Measurements from ENCODE around the gene PRKAR1B. TPM values are rescaled to one million over a fixed set of nuclear protein-coding genes. Genes with fewer than 3 reads are reported as not detected.

The PRKAR1B gene
- total RNA-seq, 1 experiment from 2014 or later = 14.1 TPM

DNA sequence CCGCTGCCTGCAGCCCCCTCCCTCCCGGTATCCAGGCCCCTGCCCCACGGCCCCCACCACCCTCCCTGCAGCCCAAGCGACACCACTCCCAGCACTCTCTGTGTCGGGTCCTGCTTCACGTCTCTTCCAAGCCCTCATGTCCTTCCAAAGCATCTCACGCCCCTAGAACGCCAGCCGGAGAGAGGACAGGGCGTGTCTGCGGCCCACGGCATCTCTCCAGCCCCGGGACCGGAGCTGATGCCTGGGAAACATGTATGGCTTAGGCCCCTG is 156.3 kb downstream of the PRKAR1B start (continued):
- TF ChIP-seq SIN3A (IDR thresholded peaks at IDR 0.05; ENCODE audit: low read depth) (no peak), ZNF274 (IDR thresholded peaks at IDR 0.05; ENCODE audit: low read depth, low read length) (no peak)

DNA sequence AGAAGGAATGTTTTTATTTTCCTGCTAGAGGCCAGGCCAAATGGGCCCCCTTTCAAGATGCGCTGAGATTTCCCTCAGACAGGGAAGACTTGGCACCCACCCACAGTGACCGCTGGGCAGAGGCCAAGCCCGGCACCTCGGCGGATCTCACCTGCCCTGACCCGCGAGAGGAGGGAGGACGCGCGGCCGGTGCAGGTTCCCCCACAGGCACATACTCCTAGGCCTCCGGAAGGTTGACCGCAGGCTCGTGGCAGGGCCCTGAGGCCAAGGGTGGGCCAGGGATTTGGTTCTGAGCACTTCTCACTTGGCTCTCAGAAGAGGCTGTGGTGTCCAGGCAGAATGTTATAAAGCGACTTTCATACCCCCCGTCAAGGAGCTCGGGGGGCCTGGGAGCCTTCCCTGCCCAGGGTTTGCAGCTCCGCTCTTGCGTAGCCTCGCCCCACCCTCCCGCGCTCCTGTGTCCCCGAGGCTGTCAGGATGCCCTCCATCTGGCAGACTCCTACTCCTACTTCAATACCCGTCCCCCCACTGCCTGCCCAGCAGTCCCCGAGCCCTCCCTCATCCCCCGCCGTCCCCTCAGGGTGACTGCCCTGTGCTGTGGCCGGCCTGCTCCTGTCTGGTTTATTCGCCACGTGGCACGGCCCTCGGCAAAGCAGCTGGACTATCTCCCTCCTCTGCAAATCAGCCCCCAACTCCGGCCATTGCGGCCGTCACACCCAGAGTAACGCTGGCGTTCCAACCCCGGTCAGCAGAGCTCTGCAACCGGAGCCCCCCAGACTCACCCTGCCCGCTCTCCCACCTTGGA is 156.9 kb downstream of the PRKAR1B start:
- no peak overlapping the region for H3K27ac ChIP-seq (ENCODE audit: low read depth, low read length)
- CTCF ChIA-PET = no interaction called here
- no peak overlapping the region for H2AFZ ChIP-seq (ENCODE audit: low read depth, low read length, poor library complexity, severe bottlenecking)
- ATAC-seq (no peak), DNase-seq (ENCODE audit: low read depth, low spot score) (no peak)
- no peaks in the 10 kb centered on the region for H3K9me3 ChIP-seq (ENCODE audit: control insufficient read depth in 1 of 2, insufficient read depth in 1 of 2, low read depth in 1 of 2, low read length in 2 of 2)
- H3K27me3 ChIP-seq (ENCODE audit: insufficient read depth, low read length) = no peaks in the 10 kb centered on the region
- RAD21 ChIA-PET (ENCODE audit: low non-redundant PET in 1 of 2, low total read pairs in 2 of 2, uncharacterized antibody in 2 of 2, unreplicated experiment in 2 of 2) = no interaction called here
- intact Hi-C loops (cut with micrococcal nuclease) = no loop called here
- H3K79me2 ChIP-seq (ENCODE audit: insufficient read depth, low read length) = no peaks in the 10 kb centered on the region
- no peak overlapping the region for H3K4me2 ChIP-seq (ENCODE audit: low read length)
- H3K4me3 ChIP-seq (replicated peaks in 1 of 2; ENCODE audit: low read depth in 1 of 2, low read length in 2 of 2) = no peak overlapping the region
- POLR2A ChIA-PET = no interaction called here
- BruUV-seq (replicated peaks) = no TSS peak
- H3K4me1 ChIP-seq (ENCODE audit: control insufficient read depth in 1 of 2, insufficient read depth in 2 of 2, low read length in 2 of 2) = no peaks in the 10 kb centered on the region
- no peaks in the 10 kb centered on the region for H3K9me2 ChIP-seq (ENCODE audit: insufficient read depth)
- TF ChIP-seq POLR2A (IDR thresholded peaks at IDR 0.05; ENCODE audit: borderline replicate concordance, extremely low read depth, insufficient read depth, insufficient read length) (no peak), YY1 (IDR thresholded peaks at IDR 0.05; ENCODE audit: extremely low read depth, insufficient replicate concordance, low read depth, low read length) (no peak), EZH2 (IDR thresholded peaks at IDR 0.05) (no peak), EZH2phosphoT487 (IDR thresholded peaks at IDR 0.05; ENCODE audit: borderline replicate concordance) (no peak)
- H4K20me1 ChIP-seq (ENCODE audit: insufficient read depth) = no peaks in the 10 kb centered on the region
- H3K36me3 ChIP-seq (ENCODE audit: control insufficient read depth in 1 of 2, insufficient read depth in 2 of 2, low read length in 2 of 2) = no peaks in the 10 kb centered on the region
- no peak overlapping the region for H3K9ac ChIP-seq (ENCODE audit: low read length)

DNA sequence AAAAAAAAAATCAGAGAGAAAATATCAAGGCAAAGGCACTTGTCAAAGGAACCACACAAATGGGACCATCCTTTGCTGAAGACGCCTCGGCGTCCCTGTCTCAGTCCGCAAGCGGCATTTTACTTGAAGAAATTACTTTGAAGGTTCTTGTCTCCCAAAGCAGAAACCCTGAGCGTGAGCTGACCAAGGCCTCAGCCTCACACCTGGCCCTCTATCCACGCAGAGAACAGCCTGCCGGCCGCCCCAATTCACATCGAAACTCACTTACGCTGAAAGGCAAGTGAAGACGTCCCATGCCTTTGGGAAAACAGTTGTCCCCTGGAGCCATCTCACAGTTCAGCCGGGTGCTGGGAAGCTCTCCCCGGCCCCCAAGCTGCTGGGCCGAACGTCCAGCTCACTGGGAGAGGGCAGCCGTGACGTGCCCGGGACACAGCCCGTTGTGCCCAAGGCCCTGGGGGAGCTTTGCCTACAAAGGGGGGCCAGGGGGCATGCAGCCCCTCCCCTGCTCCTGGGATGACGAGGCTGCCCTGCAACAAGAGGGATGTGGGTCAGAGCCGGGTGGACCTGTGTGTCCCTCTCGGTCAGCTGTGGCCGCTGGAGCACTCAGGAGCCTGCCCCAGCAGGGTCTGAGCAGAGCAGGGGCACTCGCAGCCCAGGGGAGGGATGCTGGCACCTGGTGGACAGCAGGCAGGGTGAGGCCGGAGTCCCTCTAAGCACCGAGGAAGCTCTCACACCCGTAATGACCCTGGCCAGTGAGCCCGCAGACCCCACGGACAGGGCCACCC is 157.8 kb downstream of the PRKAR1B start:
- BruUV-seq (replicated peaks) = no TSS peak
- no peaks in the 10 kb centered on the region for H3K79me2 ChIP-seq (ENCODE audit: insufficient read depth, low read length)
- no peak overlapping the region for H3K27ac ChIP-seq (ENCODE audit: low read depth, low read length)
- no peaks in the 10 kb centered on the region for H3K36me3 ChIP-seq (ENCODE audit: control insufficient read depth in 1 of 2, insufficient read depth in 2 of 2, low read length in 2 of 2)
- ChIA-PET CTCF (no interaction called here), POLR2A (no interaction called here), RAD21 (ENCODE audit: low non-redundant PET in 1 of 2, low total read pairs in 2 of 2, uncharacterized antibody in 2 of 2, unreplicated experiment in 2 of 2) (no interaction called here)
- no peaks in the 10 kb centered on the region for H3K9me3 ChIP-seq (ENCODE audit: control insufficient read depth in 1 of 2, insufficient read depth in 1 of 2, low read depth in 1 of 2, low read length in 2 of 2)
- no peaks in the 10 kb centered on the region for H4K20me1 ChIP-seq (ENCODE audit: insufficient read depth)
- no peak overlapping the region for H2AFZ ChIP-seq (ENCODE audit: low read depth, low read length, poor library complexity, severe bottlenecking)
- TF ChIP-seq, protein P1, sequence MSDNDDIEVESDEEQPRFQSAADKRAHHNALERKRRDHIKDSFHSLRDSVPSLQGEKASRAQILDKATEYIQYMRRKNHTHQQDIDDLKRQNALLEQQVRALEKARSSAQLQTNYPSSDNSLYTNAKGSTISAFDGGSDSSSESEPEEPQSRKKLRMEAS (IDR thresholded peaks at IDR 0.05) = no peak
- no peak for TF ChIP-seq FOSL1 (IDR thresholded peaks at IDR 0.05; ENCODE audit: low read depth)
- TF ChIP-seq SIN3A (IDR thresholded peaks at IDR 0.05; ENCODE audit: low read depth) = no peak
- TF ChIP-seq SP1 (IDR thresholded peaks at IDR 0.05; ENCODE audit: low read depth) = no peak
- no peak for TF ChIP-seq POLR2AphosphoS5 (IDR thresholded peaks at IDR 0.05; ENCODE audit: low read depth, low read length)
- TF ChIP-seq JUND (IDR thresholded peaks at IDR 0.05) = no peak
- TF ChIP-seq, protein P2, sequence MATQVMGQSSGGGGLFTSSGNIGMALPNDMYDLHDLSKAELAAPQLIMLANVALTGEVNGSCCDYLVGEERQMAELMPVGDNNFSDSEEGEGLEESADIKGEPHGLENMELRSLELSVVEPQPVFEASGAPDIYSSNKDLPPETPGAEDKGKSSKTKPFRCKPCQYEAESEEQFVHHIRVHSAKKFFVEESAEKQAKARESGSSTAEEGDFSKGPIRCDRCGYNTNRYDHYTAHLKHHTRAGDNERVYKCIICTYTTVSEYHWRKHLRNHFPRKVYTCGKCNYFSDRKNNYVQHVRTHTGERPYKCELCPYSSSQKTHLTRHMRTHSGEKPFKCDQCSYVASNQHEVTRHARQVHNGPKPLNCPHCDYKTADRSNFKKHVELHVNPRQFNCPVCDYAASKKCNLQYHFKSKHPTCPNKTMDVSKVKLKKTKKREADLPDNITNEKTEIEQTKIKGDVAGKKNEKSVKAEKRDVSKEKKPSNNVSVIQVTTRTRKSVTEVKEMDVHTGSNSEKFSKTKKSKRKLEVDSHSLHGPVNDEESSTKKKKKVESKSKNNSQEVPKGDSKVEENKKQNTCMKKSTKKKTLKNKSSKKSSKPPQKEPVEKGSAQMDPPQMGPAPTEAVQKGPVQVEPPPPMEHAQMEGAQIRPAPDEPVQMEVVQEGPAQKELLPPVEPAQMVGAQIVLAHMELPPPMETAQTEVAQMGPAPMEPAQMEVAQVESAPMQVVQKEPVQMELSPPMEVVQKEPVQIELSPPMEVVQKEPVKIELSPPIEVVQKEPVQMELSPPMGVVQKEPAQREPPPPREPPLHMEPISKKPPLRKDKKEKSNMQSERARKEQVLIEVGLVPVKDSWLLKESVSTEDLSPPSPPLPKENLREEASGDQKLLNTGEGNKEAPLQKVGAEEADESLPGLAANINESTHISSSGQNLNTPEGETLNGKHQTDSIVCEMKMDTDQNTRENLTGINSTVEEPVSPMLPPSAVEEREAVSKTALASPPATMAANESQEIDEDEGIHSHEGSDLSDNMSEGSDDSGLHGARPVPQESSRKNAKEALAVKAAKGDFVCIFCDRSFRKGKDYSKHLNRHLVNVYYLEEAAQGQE (IDR thresholded peaks at IDR 0.05; ENCODE audit: low read depth) = no peak
- no peak for TF ChIP-seq YY1 (IDR thresholded peaks at IDR 0.05; ENCODE audit: extremely low read depth, insufficient replicate concordance, low read depth, low read length)
- no peaks in the 10 kb centered on the region for H3K4me1 ChIP-seq (ENCODE audit: control insufficient read depth in 1 of 2, insufficient read depth in 2 of 2, low read length in 2 of 2)
- DNase-seq (ENCODE audit: low read depth, low spot score) (no peak), ATAC-seq (no peak)
- no peak overlapping the region for H3K4me2 ChIP-seq (ENCODE audit: low read length)
- no peaks in the 10 kb centered on the region for H3K27me3 ChIP-seq (ENCODE audit: insufficient read depth, low read length)
- intact Hi-C loops (cut with micrococcal nuclease) = no loop called here
- H3K4me3 ChIP-seq (replicated peaks in 1 of 2; ENCODE audit: low read depth in 1 of 2, low read length in 2 of 2) = no peak overlapping the region
- H3K9ac ChIP-seq (ENCODE audit: low read length) = no peak overlapping the region
- no peaks in the 10 kb centered on the region for H3K9me2 ChIP-seq (ENCODE audit: insufficient read depth)

Measured in HCT116 (cell line).